Lower leg skin (tissue), 4 donors: ENCODE results near the gene DNAJA2. TPM values are rescaled to one million over a fixed set of nuclear protein-coding genes. Genes with fewer than 3 reads are reported as not detected.

Experiments
- DNase-seq, 2 donors: peaks; one replicate each; pipeline ENCODE4 v3.0.0-alpha.2; 2019; ENCODE audit warnings: low spot score in 2 of 2
- H3K4me3 ChIP-seq: fragments of 200-600 bp; sonication (generic); 2 replicates; pipeline ENCODE4 v1.5.1; 2017; ENCODE audit warnings: mild to moderate bottlenecking, low read depth; ENCODE audit not compliant: poor library complexity, severe bottlenecking
- POLR2A ChIP-seq, 2 donors: fragments of 450-650 bp; IDR thresholded peaks; one replicate each; pipeline ENCODE4 v1.6.1; 2016 to 2017; ENCODE audit warnings: antibody characterized with exemption in 2 of 2, mild to moderate bottlenecking in 1 of 2, moderate library complexity in 1 of 2
- WGBS, 2 donors: methylation state at CpG; one replicate each; pipeline ENCODE4 v1.1.5; 2018; 5-methylcytosine and 5-hydroxymethylcytosine counted together
- intact Hi-C: fragments of 100-400 bp; cut with DNase I; formaldehyde crosslinking; loops from one replicate; pipeline ENCODE4 v1.15.0; 2023; ENCODE audit warnings: low total_unique reads
- total RNA-seq, 4 donors: library from RNA; depleted of rRNA; stranded (reverse); fragments of >200 nt; gene quantifications; one replicate each; pipeline ENCODE4 v1.1.0, GENCODE V29; 2016
- TF ChIP-seq, protein P1 (sequence below), 3 donors: fragments of 450-650 bp; IDR thresholded peaks; one replicate each; pipeline ENCODE4 v1.5.1; 2016; ENCODE audit warnings: antibody characterized with exemption in 3 of 3, mild to moderate bottlenecking in 3 of 3, moderate library complexity in 2 of 3

DNAJA2 gene
- 10 to 100 TPM; 49.9 to 57.6 (median 52.1) TPM for total RNA-seq

DNA sequence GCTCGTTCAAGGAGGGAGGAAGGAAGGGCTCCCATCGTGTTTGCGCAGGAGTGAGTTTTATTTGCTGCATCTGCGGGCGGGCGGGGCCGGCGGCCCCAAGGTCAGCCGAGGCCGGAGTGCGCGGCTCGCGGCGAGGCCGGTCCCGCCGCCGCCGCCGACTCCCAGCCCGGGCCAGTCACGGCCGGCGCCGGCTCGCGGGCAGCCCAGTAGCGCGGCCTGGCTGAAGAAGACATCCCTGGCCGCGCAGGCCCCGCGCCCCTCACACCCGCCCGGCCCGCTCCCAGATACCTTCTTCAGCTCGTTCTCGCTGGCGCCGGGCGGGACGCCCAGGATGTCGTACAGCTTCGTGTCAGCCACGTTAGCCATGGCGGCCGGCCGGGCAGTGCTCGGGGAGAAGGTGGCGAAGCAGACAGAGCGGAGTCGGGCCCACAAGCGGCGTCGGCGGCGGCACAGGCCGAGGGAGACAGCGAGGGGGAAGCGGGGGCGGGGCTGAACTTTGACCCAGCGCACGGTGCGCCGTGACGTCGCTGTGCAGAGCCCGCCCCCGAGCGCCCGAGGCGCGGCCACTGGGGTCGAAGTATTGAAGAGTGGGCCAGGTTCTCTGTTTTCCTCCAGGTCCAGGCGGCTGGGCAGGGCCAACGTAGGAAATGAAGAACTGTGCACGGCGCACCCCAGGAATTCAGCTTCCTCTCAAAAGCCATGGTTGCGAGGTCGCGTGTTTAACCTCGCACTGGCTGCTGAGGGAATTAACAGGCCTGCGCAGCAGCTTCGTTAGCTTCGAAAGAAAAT is at the start of gene DNAJA2:
TSS of gene DNAJA2 (minus strand) at position 468 of the 789 bp plus-strand sequence. CDS start at position 366, 102 bp downstream.
- intact Hi-C loops: no loop called here
- 0% methylated on average over 34 to 37 of the region's 86 CpGs for WGBS, 2 donors
- DNase-seq: peak; percentile 86 to 98
- TF ChIP-seq, protein P1, sequence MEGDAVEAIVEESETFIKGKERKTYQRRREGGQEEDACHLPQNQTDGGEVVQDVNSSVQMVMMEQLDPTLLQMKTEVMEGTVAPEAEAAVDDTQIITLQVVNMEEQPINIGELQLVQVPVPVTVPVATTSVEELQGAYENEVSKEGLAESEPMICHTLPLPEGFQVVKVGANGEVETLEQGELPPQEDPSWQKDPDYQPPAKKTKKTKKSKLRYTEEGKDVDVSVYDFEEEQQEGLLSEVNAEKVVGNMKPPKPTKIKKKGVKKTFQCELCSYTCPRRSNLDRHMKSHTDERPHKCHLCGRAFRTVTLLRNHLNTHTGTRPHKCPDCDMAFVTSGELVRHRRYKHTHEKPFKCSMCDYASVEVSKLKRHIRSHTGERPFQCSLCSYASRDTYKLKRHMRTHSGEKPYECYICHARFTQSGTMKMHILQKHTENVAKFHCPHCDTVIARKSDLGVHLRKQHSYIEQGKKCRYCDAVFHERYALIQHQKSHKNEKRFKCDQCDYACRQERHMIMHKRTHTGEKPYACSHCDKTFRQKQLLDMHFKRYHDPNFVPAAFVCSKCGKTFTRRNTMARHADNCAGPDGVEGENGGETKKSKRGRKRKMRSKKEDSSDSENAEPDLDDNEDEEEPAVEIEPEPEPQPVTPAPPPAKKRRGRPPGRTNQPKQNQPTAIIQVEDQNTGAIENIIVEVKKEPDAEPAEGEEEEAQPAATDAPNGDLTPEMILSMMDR (IDR thresholded peaks at IDR 0.05): peak in 1 of 3 donors; percentile 19
- TF ChIP-seq POLR2A (IDR thresholded peaks at IDR 0.05): peak in 1 of 2 donors; percentile 87
- peak within 1 kb of the TSS; percentile 93 for H3K4me3 ChIP-seq

DNA sequence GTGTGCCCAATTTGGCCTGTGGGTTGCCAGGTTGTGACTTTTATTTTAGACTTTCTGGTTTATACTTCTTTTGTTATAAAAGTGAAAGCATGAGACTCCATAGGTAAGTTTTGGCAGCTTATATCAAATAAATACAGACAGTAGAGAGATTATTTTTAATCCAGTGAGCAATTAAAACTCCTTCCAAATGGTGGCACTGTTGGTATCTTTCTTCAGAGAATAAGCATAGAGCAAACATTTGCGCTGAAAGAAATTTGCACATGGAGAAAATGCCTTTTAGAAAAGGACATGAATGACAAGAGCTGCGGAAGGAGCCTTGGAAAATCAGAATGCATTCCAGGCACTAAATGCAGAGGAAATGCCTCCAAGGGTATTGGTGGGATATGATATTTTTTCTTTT is 46.1 kb upstream of the DNAJA2 start:
- intact Hi-C loops: no loop called here
- 68 to 79% methylated on average over 2 of the region's 2 CpGs for WGBS, 2 donors
- DNase-seq: no peak
- H3K4me3 ChIP-seq: no peak overlapping the region
- no peak for TF ChIP-seq POLR2A (IDR thresholded peaks at IDR 0.05)
- TF ChIP-seq, protein P1 (IDR thresholded peaks at IDR 0.05): no peak

DNA sequence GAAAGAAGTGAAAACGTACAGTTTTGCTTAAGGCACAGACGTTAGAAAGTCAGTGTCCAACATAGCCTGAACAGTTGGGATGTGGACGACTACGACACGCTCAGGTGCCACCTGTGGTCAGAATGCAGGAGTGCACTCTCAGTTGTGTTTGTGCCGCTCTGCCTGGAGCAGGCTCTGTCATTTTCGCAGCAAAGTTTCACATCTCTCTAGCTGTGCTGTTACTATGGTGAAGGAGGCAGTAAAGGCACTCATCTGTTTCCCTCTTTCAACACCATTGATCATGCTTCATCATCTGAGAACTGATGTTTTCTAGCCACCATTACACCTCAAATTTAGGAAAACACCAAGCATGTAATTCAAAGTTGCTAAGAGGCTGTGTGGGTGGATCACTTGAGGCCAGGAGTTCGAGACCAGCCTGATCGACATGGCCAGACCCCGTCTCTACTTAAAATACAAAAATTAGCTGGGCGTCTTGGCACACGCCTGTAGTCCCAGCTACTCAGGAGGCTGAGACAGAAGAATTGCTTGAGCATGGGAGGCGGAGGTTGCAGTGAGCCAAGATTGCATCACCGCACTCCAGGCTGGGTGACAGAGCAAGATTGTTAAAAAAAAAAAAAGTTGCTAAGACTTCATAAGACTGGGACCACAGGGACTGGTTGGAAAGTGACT is 44.9 kb upstream of the DNAJA2 start:
- no peak overlapping the region for H3K4me3 ChIP-seq
- no peak for DNase-seq

DNA sequence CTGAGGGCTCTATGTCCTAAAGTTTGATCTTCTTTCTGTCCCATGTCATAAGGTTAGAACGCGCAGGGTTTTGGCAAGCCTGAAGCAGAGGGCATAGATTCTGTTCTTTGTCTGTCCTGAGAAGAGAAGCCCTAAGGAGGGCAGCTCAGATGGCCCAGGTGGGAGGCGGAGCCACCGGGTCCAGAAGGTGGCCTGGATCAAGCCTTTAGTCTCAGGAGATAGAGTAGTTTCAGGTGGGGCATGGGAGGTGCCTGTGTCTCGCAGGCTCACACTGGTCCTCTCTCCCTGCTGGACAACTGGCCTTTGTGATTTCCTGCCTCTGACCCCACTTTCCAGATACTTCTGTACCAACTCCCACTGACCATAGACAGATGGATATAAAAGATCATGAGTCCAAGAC is 44.2 kb upstream of the DNAJA2 start:
- no peak for TF ChIP-seq POLR2A (IDR thresholded peaks at IDR 0.05)
- TF ChIP-seq, protein P1 (IDR thresholded peaks at IDR 0.05): no peak
- no peak overlapping the region for H3K4me3 ChIP-seq
- WGBS, 2 donors: 86 to 91% methylated on average over 5 of the region's 5 CpGs
- DNase-seq: no peak
- intact Hi-C loops: no loop called here

More for the DNA sequence above, 44.9 kb upstream of the DNAJA2 start:
- WGBS, 2 donors: 48 to 50% methylated on average over 14 of the region's 14 CpGs
- intact Hi-C loops: no loop called here
- TF ChIP-seq, protein P1 (IDR thresholded peaks at IDR 0.05): no peak
- no peak for TF ChIP-seq POLR2A (IDR thresholded peaks at IDR 0.05)

DNA sequence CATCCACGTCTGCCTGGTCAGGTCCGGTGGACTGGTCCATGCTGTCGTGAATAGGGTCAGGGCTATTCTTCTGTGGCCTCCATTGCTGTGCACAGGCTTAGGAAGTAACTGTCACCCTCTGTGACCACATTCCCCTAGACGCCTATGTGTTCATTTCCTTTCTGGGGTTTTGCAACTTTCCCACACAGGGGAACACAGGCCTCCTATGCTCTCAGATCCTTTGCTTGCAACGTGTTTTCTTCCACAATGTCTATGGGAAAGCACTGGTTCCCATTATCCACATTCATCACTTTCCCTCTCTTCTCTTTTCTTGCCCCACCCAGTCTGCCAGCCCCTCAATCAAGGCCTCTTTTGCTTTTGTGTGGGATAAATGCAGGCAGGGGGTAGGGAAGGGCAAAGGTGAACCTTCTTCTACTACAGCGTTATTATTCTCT is 43.2 kb upstream of the DNAJA2 start:
- no peak for TF ChIP-seq POLR2A (IDR thresholded peaks at IDR 0.05)
- TF ChIP-seq, protein P1 (IDR thresholded peaks at IDR 0.05): no peak
- WGBS, 2 donors: 58 to 79% methylated on average over 6 of the region's 6 CpGs
- DNase-seq: no peak
- H3K4me3 ChIP-seq: no peak overlapping the region
- intact Hi-C loops: no loop called here
